ENCODE measurements around the gene GAL3ST2.

DNA sequence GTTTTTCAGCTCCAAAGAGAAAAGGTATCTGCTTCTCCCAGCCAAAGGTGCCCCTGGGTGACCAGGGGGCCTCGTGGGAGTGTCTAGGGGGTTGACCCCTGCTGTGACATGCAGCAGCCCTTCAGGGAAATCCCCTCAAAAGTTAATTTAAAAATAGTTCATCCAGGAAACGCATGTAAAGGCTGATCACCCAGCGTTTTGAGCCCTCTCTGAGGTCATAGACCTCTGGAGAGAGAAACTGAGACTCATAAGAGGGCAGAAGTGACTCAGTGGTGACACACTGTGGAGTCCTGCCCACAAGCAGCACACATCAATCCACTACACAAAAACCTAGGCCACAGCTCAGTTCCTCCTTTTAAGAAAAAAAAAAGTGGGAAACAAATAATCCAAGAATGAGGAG, 11.9 kb downstream of the GAL3ST2 start:
- TF ChIP-seq, protein P1, sequence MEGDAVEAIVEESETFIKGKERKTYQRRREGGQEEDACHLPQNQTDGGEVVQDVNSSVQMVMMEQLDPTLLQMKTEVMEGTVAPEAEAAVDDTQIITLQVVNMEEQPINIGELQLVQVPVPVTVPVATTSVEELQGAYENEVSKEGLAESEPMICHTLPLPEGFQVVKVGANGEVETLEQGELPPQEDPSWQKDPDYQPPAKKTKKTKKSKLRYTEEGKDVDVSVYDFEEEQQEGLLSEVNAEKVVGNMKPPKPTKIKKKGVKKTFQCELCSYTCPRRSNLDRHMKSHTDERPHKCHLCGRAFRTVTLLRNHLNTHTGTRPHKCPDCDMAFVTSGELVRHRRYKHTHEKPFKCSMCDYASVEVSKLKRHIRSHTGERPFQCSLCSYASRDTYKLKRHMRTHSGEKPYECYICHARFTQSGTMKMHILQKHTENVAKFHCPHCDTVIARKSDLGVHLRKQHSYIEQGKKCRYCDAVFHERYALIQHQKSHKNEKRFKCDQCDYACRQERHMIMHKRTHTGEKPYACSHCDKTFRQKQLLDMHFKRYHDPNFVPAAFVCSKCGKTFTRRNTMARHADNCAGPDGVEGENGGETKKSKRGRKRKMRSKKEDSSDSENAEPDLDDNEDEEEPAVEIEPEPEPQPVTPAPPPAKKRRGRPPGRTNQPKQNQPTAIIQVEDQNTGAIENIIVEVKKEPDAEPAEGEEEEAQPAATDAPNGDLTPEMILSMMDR (IDR thresholded peaks at IDR 0.05), result no peak
- TF ChIP-seq POLR2A (IDR thresholded peaks at IDR 0.05), result no peak

All from gastroesophageal sphincter (tissue), 3 donors.